Caco-2 (cell line): Measurements from ENCODE around the gene KLHDC9. TPM values are rescaled to one million over a fixed set of nuclear protein-coding genes. Genes with fewer than 3 reads are reported as not detected.

ENCODE experiments used
- BruUV-seq: library from RNA; stranded (reverse); fragments of 400-500 nt; replicated peaks from 2 replicates; lab custom pipeline; 2021; lab: Mats Ljungman, UMichigan
- CTCF ChIA-PET: fragments of 300-600 bp; sonication (Branson Sonifier 250); formaldehyde crosslinking; loops from one replicate; lab custom pipeline; 2022; ENCODE audit warnings: antibody characterized with exemption; lab: Charles Lee
- POLR2A ChIA-PET: fragments of 300-600 bp; sonication (Branson Sonifier 250); formaldehyde crosslinking; loops from one replicate; lab custom pipeline; 2022; ENCODE audit warnings: antibody characterized with exemption; lab: Charles Lee
- DNase-seq, 2 experiments: peaks; one replicate each; pipeline versions ENCODE4 v3.0.0 to v3.0.0-alpha.2; 2020 to 2022
- H3K27me3 ChIP-seq: replicated peaks from 2 replicates; pipeline ENCODE4 v1.6.0; 2011; ENCODE audit warnings: low read length; ENCODE audit not compliant: control insufficient read depth, insufficient read depth
- H3K36me3 ChIP-seq: 2 replicates; pipeline ENCODE4 v1.5.1; 2011; ENCODE audit warnings: low read length; ENCODE audit not compliant: control insufficient read depth, insufficient read depth
- H3K4me1 ChIP-seq: fragments of 250-450 bp; sonication (Bioruptor Pico); 2 replicates; pipeline ENCODE4 v1.5.1; 2020; ENCODE audit warnings: mild to moderate bottlenecking
- H3K4me3 ChIP-seq: 2 replicates; pipeline ENCODE4 v1.5.1; 2011; ENCODE audit warnings: low read depth, mild to moderate bottlenecking, control low read depth, low read length
- H3K9me3 ChIP-seq: fragments of 250-450 bp; sonication (Bioruptor Pico); 2 replicates; pipeline ENCODE4 v1.5.1; 2020; ENCODE audit warnings: mild to moderate bottlenecking, moderate library complexity
- H3K27ac Mint-ChIP-seq: one replicate; pipeline ENCODE4 v1.8.0; 2022; ENCODE audit warnings: mixed read lengths; ENCODE audit not compliant: unreplicated experiment
- H3K27me3 Mint-ChIP-seq: one replicate; pipeline ENCODE4 v1.8.0; 2022; ENCODE audit warnings: mixed read lengths; ENCODE audit not compliant: insufficient read depth, unreplicated experiment
- H3K36me3 Mint-ChIP-seq: one replicate; pipeline ENCODE4 v1.8.0; 2022; ENCODE audit warnings: mild to moderate bottlenecking, mixed read lengths; ENCODE audit not compliant: insufficient read depth, unreplicated experiment
- H3K4me1 Mint-ChIP-seq: one replicate; pipeline ENCODE4 v1.8.0; 2022; ENCODE audit warnings: low read depth, mixed read lengths; ENCODE audit not compliant: unreplicated experiment
- H3K4me3 Mint-ChIP-seq: one replicate; pipeline ENCODE4 v1.8.0; 2022; ENCODE audit warnings: mild to moderate bottlenecking, moderate library complexity, mixed read lengths; ENCODE audit not compliant: unreplicated experiment
- H3K9me3 Mint-ChIP-seq: one replicate; pipeline ENCODE4 v1.8.0; 2022; ENCODE audit warnings: mixed read lengths; ENCODE audit not compliant: unreplicated experiment
- CTCF ChIP-seq, 2 experiments: fragments of 200-600 bp in 1 of 2; IDR thresholded peaks; 1 replicate in 1 of 2; 2 replicates in 1 of 2; pipeline versions ENCODE4 v1.5.1 to v1.8.0; 2011 to 2022; ENCODE audit warnings: antibody characterized with exemption in 1 of 2, control low read depth in 1 of 2, inconsistent platforms in 1 of 2, low read depth in 1 of 2, low read length in 1 of 2, mild to moderate bottlenecking in 1 of 2, moderate library complexity in 1 of 2; ENCODE audit not compliant: insufficient read depth in 1 of 2, severe bottlenecking in 1 of 2, unreplicated experiment in 1 of 2
- intact Hi-C: fragments of 100-400 bp; cut with micrococcal nuclease; formaldehyde crosslinking; loops from one replicate; pipeline ENCODE4 v1.10.0; 2022; ENCODE audit not compliant: unreplicated experiment
- total RNA-seq: library from RNA; stranded (reverse); gene quantifications from 2 replicates; pipeline ENCODE4 v1.2.3, GENCODE V29; 2022

Gene KLHDC9
- total RNA-seq, 1 experiment from 2014 or later: 2.0 TPM

GRCh38 chr1:161076410-161076809 is 21.8 kb upstream of the KLHDC9 start:
- intact Hi-C loops: no loop called here
- H3K27me3 Mint-ChIP-seq: no peaks in the 10 kb centered on the region

GRCh38 chr1:161077426-161077825 is 20.7 kb upstream of the KLHDC9 start:
- no peaks in the 10 kb centered on the region for H3K36me3 ChIP-seq
- peaks cover 4% of the 10 kb centered on the region for H3K36me3 Mint-ChIP-seq
- no peak overlapping the region for H3K4me3 ChIP-seq
- CTCF ChIA-PET: no interaction called here
- no peak overlapping the region for H3K4me3 Mint-ChIP-seq
- no peak overlapping the region for H3K27ac Mint-ChIP-seq
- TF ChIP-seq CTCF (IDR thresholded peaks at IDR 0.05; ENCODE audit: insufficient read depth in 1 of 2, low read depth in 1 of 2, low read length in 1 of 2, severe bottlenecking in 1 of 2, unreplicated experiment in 1 of 2): no peak
- no peaks in the 10 kb centered on the region for H3K27me3 ChIP-seq
- H3K4me1 ChIP-seq: peaks cover 12% of the 10 kb centered on the region
- no peaks in the 10 kb centered on the region for H3K27me3 Mint-ChIP-seq
- no peaks in the 10 kb centered on the region for H3K9me3 Mint-ChIP-seq
- no TSS peak for BruUV-seq
- intact Hi-C loops: no loop called here
- peaks cover 14% of the 10 kb centered on the region for H3K4me1 Mint-ChIP-seq
- DNase-seq: no peak
- H3K9me3 ChIP-seq: no peaks in the 10 kb centered on the region
- POLR2A ChIA-PET: no interaction called here

More at GRCh38 chr1:161076410-161076809, 21.8 kb upstream of the KLHDC9 start:
- Histone ChIP-seq H3K27me3 (no peaks in the 10 kb centered on the region), H3K4me1 (peaks cover 10% of the 10 kb centered on the region; the same call in 1 of the 2 replicates), H3K9me3 (no peaks in the 10 kb centered on the region), H3K36me3 (no peaks in the 10 kb centered on the region), H3K4me3 (no peak overlapping the region)
- CTCF ChIA-PET: interaction anchor here (0.5 kb wide), 1 partner anchor 65 kb away, joined by 3 read pairs; no protein-coding TSS in a partner anchor
- H3K4me3 Mint-ChIP-seq: no peak overlapping the region
- TF ChIP-seq CTCF (IDR thresholded peaks at IDR 0.05; ENCODE audit: insufficient read depth in 1 of 2, low read depth in 1 of 2, low read length in 1 of 2, severe bottlenecking in 1 of 2, unreplicated experiment in 1 of 2): no peak
- no peak for DNase-seq
- H3K9me3 Mint-ChIP-seq: no peaks in the 10 kb centered on the region
- POLR2A ChIA-PET: interaction anchor here (0.6 kb wide), 1 partner anchor 56 kb away, joined by 3 read pairs; the partner anchor contains the start of gene F11R
- peaks cover 4% of the 10 kb centered on the region for H3K36me3 Mint-ChIP-seq
- H3K27ac Mint-ChIP-seq: no peak overlapping the region
- no TSS peak for BruUV-seq
- peaks cover 18% of the 10 kb centered on the region for H3K4me1 Mint-ChIP-seq

GRCh38 chr1:161079436-161080110 is 18.6 kb upstream of the KLHDC9 start:
- DNase-seq: no peak
- H3K9me3 ChIP-seq: no peaks in the 10 kb centered on the region
- no peaks in the 10 kb centered on the region for H3K36me3 ChIP-seq
- BruUV-seq: no TSS peak
- Mint-ChIP-seq H3K4me1 (peaks cover 28% of the 10 kb centered on the region), H3K4me3 (no peak overlapping the region), H3K9me3 (no peaks in the 10 kb centered on the region), H3K36me3 (peaks cover 7% of the 10 kb centered on the region), H3K27me3 (no peaks in the 10 kb centered on the region), H3K27ac (no peak overlapping the region)
- POLR2A ChIA-PET: no interaction called here
- no peak overlapping the region for H3K4me3 ChIP-seq
- TF ChIP-seq CTCF (IDR thresholded peaks at IDR 0.05; ENCODE audit: insufficient read depth in 1 of 2, low read depth in 1 of 2, low read length in 1 of 2, severe bottlenecking in 1 of 2, unreplicated experiment in 1 of 2): no peak
- no peaks in the 10 kb centered on the region for H3K27me3 ChIP-seq
- CTCF ChIA-PET: interaction anchor here (1.2 kb wide), 1 partner anchor 14 kb away, joined by 6 read pairs; no protein-coding TSS in a partner anchor
- peaks cover 34% of the 10 kb centered on the region for H3K4me1 ChIP-seq
- intact Hi-C loops: no loop called here
